ENCODE measurements around the gene RGL1. TPM values are rescaled to one million over a fixed set of nuclear protein-coding genes. Genes with fewer than 3 reads are reported as not detected.

The RGL1 gene
- total RNA-seq, 6 experiments from 2014 or later: 12.0 to 16.8 (median 14.7) TPM

- Mint-ChIP-seq H3K4me1 (ENCODE audit: low read depth) (peaks cover 17% of the 10 kb centered on the region), H3K27me3 (ENCODE audit: insufficient read depth) (no peaks in the 10 kb centered on the region; the same call in 1 of the 2 replicates), H3K27ac (no peak overlapping the region), H3K36me3 (ENCODE audit: low read depth) (peaks cover 4% of the 10 kb centered on the region; the same call in 1 of the 2 replicates), H3K9me3 (no peaks in the 10 kb centered on the region), H3K4me3 (no peak overlapping the region)
- DNase-seq: no peak
- no peak for TF ChIP-seq CTCF (IDR thresholded peaks at IDR 0.05)
These were observed 59.7 kb downstream of the RGL1 start for GRCh38 chr1:183864611-183865010.

GRCh38 chr1:183869230-183869629 is 64.3 kb downstream of the RGL1 start:
- no peak overlapping the region; the same call in 1 of the 2 replicates for H3K27ac Mint-ChIP-seq
- H3K27me3 Mint-ChIP-seq (ENCODE audit: insufficient read depth): no peaks in the 10 kb centered on the region
- H3K4me3 Mint-ChIP-seq: no peak overlapping the region

GRCh38 chr1:183869664-183870063 is 64.7 kb downstream of the RGL1 start:
- Mint-ChIP-seq H3K4me1 (ENCODE audit: low read depth) (peaks cover 35% of the 10 kb centered on the region), H3K27me3 (ENCODE audit: insufficient read depth) (no peaks in the 10 kb centered on the region), H3K27ac (peak overlapping the region; percentile 80), H3K4me3 (no peak overlapping the region), H3K9me3 (no peaks in the 10 kb centered on the region), H3K36me3 (ENCODE audit: low read depth) (no peaks in the 10 kb centered on the region)
- DNase-seq: no peak
- no peak for TF ChIP-seq CTCF (IDR thresholded peaks at IDR 0.05)

More at GRCh38 chr1:183869230-183869629, 64.3 kb downstream of the RGL1 start:
- no peak for TF ChIP-seq CTCF (IDR thresholded peaks at IDR 0.05)
- Mint-ChIP-seq H3K36me3 (ENCODE audit: low read depth) (no peaks in the 10 kb centered on the region), H3K4me1 (ENCODE audit: low read depth) (peaks cover 35% of the 10 kb centered on the region), H3K9me3 (no peaks in the 10 kb centered on the region)
- DNase-seq: no peak

GRCh38 chr1:183870351-183871077 is 65.6 kb downstream of the RGL1 start:
- no peaks in the 10 kb centered on the region for H3K27me3 Mint-ChIP-seq (ENCODE audit: insufficient read depth)
- peak overlapping the region; percentile 80 for H3K27ac Mint-ChIP-seq

GRCh38 chr1:183871142-183871541 is 66.2 kb downstream of the RGL1 start:
- peak overlapping the region; percentile 80 for H3K27ac Mint-ChIP-seq
- no peak for TF ChIP-seq CTCF (IDR thresholded peaks at IDR 0.05)
- H3K36me3 Mint-ChIP-seq (ENCODE audit: low read depth): peaks cover 4% of the 10 kb centered on the region; the same call in 1 of the 2 replicates
- H3K4me3 Mint-ChIP-seq: peak overlapping the region; percentile 32
- no peaks in the 10 kb centered on the region for H3K27me3 Mint-ChIP-seq (ENCODE audit: insufficient read depth)
- H3K4me1 Mint-ChIP-seq (ENCODE audit: low read depth): peaks cover 39% of the 10 kb centered on the region
- DNase-seq: peak; percentile 61
- no peaks in the 10 kb centered on the region for H3K9me3 Mint-ChIP-seq

More at GRCh38 chr1:183870351-183871077, 65.6 kb downstream of the RGL1 start:
- no peaks in the 10 kb centered on the region for H3K36me3 Mint-ChIP-seq (ENCODE audit: low read depth)
- no peaks in the 10 kb centered on the region for H3K9me3 Mint-ChIP-seq
- TF ChIP-seq CTCF (IDR thresholded peaks at IDR 0.05): no peak
- peak overlapping the region; percentile 32 for H3K4me3 Mint-ChIP-seq
- peak; percentile 4 for DNase-seq
- H3K4me1 Mint-ChIP-seq (ENCODE audit: low read depth): peaks cover 35% of the 10 kb centered on the region
